ENCODE data around the gene FOXN4.
A peak's percentile ranks its signal among the peaks of the same experiment; 100 is the strongest.

The FOXN4 gene

GRCh38 chr12:109278912-109279311, 30.2 kb downstream of the FOXN4 start:
- no peak for DNase-seq

DNA sequence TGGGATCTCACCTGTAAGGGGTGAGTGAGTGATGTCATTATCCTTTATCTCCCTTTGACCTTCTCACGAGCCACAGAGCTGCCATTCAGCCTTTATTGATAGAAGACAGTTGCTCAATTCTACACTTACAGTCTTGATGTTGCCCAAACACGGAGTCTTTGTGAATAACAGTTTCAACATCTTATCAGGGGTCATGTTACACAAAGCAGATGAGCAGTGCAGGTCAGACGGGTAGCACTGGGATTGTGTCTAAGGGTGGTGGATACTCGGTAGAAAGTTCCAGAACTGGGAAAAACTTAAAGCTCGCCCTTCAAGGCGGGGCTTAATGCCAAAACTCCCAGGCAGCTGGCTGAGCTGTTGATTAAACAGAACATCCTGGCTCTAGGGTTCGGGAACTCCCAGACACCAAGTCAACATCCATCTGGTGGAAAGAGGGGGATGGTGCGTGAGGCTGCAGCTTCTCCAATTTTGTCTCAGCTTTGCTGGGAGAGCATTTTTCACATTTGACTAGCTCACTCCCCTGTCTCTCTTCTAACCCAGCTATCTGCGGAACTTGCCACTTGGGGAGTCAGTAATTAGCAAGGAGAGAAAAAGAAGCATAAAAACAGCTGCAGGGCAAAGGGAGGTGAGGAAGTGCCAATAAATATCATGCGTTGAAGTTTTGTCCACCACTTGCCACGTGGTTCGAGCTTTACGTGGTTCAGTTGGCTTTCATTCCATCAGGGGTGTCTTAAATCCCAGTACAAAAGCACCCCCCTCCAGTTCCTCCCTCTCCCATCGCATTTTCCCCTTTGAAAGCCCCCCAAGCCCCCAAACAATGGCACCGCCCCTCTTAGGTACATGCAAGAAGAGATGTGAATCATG, 31.0 kb downstream of the FOXN4 start:
- DNase-seq, result no peak

- DNase-seq, result no peak
Measured at GRCh38 chr12:109277255-109277898, 31.7 kb downstream of the FOXN4 start.

GRCh38 chr12:109276160-109276559, 32.9 kb downstream of the FOXN4 start:
- no peak for DNase-seq

DNA sequence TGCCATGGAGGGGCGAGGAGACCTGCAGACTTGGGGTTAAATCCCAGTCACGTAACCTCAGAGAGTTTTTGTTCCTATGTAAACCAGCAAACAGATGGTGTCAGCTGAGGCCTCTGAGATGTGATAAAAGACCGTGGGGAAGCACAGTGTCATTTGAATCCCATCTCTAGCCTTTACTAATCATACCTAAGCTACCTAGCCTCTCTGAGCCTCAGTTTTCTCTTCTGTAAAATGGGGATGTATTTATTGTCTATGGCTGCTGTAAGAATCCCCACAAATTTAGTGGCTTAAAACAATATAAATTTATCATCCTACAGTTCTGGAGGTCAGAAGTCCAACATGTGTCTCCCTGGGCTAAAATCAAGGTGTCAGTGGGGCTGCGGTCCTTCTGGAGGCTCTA, 33.9 kb downstream of the FOXN4 start:
- DNase-seq, result no peak

DNA sequence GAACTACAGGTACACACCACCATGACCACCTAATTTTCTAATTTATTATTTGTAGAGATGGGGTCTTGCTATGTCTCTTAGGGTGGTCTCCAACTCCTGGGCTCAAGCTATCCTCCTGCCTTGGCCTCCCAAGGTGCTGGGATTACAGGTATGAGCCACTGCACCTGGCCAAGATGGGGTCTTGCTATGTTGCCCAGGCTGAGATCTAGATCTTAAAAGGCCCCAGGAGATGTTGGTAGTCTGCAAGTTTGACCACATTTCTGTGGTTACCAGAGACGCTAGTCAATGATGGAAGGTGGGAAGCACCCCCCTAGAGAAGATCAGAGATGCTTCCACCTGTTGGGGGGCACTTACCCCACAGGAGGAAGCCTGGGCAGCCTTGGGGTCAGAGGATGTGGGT, 34.7 kb downstream of the FOXN4 start:
- DNase-seq, result no peak

GRCh38 chr12:109273354-109273753, 35.7 kb downstream of the FOXN4 start:
- no peak for DNase-seq

DNA sequence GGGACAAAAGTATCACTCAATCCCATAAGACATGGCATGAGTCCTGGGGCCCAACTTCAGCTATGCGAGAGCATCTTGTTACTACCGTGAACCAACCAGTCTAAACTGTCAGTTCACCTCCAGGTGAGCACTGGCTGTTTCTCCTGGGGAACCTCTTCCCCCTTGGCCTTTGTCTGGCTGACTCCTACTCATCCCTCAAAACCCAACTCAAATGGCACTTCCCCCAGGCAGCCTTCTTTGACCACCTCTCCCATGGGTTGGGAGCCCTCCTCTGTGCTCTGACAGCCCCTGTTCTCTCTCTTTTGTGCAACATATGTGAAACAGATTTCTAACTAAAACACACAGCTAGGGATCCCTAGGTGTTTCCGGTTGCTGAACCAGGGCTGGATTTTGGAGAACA, 37.7 kb downstream of the FOXN4 start:
- DNase-seq, result no peak

DNA sequence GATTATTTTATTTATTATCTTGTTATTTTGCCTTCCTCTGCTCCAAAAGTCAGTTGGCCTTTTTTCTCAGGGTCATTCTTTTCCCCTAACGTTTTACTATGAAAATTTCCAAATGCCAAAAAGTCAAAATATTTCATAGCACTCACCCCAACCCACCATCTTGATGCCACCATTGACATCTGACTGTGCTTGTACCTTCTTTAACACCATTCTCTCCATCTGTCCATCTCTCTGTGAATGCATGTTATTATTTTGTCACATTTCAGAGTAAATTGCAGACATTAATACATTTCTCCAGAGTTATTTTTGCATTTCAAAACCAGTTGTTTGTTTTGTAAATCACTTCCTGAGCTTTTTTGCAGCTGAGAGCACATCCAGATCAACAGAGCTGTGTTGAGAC, 38.6 kb downstream of the FOXN4 start:
- no peak for DNase-seq

DNA sequence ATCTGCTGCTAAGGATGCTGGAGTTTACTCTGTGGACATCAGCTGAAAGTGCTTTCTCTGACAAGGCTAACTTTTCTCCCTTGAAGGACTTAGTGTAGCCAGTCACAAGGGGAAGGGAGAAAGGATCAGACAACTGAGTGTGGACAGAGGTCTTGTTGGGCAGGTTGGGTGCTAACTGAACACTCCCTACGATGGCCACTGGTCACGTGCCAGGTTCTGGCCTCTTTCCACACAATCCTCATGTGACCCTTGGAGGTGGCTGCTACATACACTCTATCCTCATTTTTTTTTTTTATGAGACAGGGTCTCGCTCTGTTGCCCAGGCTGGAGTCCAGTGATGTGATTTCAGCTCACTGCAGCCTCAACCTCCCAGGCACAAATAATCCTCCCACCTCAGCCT, 39.7 kb downstream of the FOXN4 start:
- DNase-seq, result no peak

GRCh38 chr12:109268896-109269295, 40.2 kb downstream of the FOXN4 start:
- no peak for DNase-seq

DNA sequence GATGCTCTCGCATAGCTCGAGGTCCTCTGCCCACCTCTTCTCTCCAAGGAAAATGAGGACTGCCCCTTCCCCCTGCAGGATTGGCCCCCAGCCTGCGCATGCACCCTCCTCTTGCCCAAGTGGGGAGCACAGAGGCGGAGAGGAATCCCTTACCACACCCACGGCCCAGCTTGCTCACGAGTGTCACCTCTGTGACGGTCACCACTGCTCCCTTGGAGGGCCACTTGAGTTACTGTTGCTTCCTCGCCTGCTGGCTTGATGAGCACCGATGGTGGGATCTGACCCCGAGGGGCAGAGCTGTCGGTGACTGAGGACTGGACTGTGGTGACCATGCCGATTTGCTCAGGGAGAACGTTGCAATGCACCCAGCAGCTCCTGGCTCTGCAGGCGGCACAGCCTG, 41.7 kb downstream of the FOXN4 start:
- no peak for DNase-seq

GRCh38 chr12:109266106-109266879, 42.8 kb downstream of the FOXN4 start:
- DNase-seq, result no peak

DNA sequence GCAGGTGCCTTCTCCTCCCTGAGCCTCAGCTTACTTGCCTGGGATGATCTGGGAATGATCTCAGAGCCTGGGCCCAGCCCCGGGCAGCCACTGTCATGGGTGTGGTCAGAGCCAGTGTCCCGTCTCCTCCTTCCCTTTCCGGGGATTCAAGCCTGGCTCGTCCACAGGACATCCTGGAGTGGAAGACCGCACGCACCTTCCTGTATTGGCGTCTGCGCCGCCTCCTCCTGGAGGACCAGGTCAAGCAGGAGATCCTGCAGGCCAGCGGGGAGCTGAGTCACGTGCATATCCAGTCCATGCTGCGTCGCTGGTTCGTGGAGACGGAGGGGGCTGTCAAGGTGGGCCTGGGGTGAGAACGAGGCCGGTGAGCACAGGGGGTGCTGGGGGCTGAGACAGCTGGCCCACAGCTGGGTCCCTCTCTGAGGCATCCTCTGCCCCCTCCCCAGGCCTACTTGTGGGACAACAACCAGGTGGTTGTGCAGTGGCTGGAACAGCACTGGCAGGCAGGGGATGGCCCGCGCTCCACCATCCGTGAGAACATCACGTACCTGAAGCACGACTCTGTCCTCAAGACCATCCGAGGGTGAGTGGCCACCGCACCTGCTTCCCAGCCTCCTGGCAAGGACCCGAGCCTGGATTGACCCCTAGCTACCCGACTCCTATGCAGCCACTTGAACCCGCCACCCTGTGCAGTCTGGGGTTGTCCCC, 44.0 kb downstream of the FOXN4 start:
- DNase-seq, result no peak

GRCh38 chr12:109264095-109264942, 44.8 kb downstream of the FOXN4 start:
- peak in 1 of 5 donors; percentile 28 for DNase-seq

- no peak for DNase-seq
Measured at GRCh38 chr12:109263439-109263838, 45.6 kb downstream of the FOXN4 start.

DNA sequence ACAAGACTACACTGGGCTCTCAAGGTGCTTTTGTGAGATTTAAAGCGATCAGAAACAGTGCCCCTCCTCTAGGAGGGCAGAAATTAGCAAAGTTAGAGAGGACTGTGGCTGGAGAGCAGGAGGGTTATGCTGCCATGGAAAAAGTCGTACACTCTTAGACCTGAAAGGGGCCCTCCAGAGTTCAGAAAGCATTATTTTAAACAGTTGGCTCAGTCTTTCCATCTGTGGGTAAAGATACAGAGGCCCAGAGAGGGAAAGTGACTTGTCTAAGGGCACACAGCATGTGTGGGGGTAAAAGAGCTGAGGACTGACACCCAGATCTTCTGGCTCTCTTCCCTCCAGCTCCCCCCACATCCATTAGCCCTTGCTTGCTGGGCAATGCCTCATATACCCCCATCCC, 47.1 kb downstream of the FOXN4 start:
- DNase-seq, result no peak

DNA sequence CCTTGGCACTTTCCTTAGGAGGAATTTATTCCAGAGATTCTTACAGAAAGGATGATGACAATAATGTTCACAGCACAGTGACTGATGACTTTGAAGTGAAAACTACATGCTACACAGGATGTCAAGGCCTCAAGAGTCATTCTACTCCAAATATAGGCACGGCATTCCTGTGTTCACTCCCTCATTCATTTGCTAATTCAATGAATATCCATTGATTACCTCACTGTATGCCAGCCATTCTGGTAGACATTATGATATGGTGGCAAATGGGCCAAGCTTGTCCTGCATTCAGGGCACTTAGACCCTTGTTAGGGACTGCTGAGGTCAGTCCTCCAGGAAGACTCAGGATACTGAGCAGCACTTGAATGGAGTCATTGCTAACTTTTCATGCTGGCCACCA, 48.0 kb downstream of the FOXN4 start:
- DNase-seq, result no peak

DNA sequence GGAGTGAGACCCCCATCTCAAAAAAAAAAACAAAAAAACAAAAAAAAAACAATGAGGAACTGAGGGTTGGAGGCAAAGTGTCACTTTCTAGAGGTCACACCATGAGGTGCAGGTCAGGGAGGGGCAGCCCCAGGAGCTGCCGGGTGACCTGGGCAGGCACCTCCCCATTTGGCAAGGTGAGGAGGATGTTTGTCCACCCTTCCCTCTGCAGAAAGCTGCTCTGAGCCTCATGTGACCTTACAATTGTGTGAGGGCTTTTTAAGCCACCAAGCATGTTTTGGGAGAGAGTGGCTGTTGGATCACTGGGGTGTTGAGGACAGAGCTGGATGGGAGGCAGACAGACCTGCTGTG, 49.6 kb downstream of the FOXN4 start:
- no peak for DNase-seq

DNA sequence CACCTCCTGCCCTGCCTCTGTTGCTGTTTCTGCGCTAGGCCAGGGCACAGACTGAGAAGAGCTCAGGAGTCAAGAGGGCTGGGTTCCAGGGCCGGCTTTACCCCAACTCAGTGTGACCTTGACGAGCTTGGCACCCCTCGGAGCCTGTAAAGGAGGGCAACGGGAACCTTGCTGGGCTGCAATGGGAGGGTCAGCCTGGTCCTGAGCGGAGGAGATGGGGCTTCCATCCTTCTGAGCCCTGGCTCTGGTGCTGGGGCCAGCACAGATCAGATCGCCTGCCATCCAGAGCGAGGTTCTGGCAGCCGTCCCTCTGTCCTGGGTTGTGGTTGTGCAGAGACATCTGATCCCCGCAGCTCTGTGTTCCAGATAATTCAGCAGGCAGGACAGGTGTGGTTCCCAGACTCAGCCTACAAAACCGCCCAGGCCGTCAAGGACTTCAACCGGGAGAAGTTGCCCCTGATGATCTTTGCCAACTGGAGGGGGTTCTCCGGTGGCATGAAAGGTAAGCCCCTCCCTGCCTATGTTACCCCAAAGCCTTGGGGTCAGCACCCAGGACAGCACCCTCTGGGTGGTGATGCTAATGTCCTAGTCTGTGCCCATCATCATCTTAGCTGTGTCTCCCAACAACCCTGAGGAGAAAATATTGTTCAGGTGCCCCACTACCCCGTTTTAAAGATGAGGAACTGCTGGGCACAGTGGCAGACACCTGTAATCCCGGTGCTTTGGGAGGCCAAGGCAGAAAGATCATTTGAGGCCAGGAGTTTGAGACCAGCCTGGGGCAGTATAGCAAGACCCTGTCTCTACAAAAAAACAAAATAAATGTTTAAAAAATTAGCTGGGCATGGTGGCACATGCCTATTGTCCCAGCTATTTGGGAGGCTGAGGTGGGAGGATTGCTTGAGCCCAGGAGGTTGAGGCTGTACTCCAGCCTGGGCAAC, 50.2 kb downstream of the FOXN4 start:
- DNase-seq, result no peak

DNA sequence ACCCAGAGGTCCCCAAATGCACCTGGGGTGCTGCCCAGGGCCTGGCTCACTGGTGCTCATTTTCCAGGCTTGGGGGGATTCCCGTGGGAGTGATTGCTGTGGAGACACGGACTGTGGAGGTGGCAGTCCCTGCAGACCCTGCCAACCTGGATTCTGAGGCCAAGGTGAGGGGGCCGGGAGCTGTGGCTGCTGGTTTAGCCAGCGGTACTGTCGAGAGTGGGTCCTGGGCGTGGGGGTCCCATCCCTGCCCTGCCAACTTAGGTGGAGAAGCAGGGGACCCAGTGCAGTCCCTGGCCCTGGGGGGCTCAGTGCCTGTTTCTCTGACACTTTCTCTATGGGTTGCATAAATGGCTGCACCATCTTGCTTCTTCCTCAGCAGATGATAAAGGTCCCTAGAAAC, 50.9 kb downstream of the FOXN4 start:
- DNase-seq, result no peak
